ENCODE measurements around the gene TCEAL7. TPM values are rescaled to one million over a fixed set of nuclear protein-coding genes. Genes with fewer than 3 reads are reported as not detected.
"Not testable (repeated sequence)": the region's sequence is repeated elsewhere in the genome, so short reads cannot be mapped to it uniquely, and the experiment has no call there.

Gene TCEAL7
- total RNA-seq, 1 donor from 2014 or later = 13.4 TPM

DNA sequence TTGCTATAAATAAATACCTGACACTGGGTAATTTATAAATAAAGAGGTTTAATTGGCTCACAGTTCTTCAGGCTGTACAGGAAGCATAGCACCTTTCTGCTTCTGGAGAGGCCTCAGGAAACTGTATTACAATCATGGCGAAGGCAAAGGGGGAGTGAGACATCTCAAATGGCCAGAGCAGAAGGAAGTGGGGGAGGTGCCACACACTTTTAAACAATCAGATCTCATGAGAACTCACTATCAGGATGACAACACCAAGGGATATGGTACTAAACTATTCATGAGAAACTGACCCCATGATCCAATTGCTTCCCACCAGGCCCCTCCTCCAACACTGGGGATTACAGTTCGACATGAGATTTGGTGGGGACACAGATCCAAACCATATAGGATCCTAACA is 14.6 kb downstream of the TCEAL7 start:
- no peak for DNase-seq (ENCODE audit: extremely low spot score, unreplicated experiment)
- H3K27me3 Mint-ChIP-seq (ENCODE audit: unreplicated experiment) = no peaks in the 10 kb centered on the region
- no peak overlapping the region for H3K4me3 Mint-ChIP-seq (ENCODE audit: unreplicated experiment)
- TF ChIP-seq, protein P1, sequence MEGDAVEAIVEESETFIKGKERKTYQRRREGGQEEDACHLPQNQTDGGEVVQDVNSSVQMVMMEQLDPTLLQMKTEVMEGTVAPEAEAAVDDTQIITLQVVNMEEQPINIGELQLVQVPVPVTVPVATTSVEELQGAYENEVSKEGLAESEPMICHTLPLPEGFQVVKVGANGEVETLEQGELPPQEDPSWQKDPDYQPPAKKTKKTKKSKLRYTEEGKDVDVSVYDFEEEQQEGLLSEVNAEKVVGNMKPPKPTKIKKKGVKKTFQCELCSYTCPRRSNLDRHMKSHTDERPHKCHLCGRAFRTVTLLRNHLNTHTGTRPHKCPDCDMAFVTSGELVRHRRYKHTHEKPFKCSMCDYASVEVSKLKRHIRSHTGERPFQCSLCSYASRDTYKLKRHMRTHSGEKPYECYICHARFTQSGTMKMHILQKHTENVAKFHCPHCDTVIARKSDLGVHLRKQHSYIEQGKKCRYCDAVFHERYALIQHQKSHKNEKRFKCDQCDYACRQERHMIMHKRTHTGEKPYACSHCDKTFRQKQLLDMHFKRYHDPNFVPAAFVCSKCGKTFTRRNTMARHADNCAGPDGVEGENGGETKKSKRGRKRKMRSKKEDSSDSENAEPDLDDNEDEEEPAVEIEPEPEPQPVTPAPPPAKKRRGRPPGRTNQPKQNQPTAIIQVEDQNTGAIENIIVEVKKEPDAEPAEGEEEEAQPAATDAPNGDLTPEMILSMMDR (IDR thresholded peaks at IDR 0.05) = no peak
- no peak overlapping the region for H3K27ac Mint-ChIP-seq (ENCODE audit: unreplicated experiment)
- H3K9me3 Mint-ChIP-seq (ENCODE audit: unreplicated experiment) = no peaks in the 10 kb centered on the region
- no peaks in the 10 kb centered on the region for H3K4me1 Mint-ChIP-seq (ENCODE audit: unreplicated experiment)
- no peaks in the 10 kb centered on the region for H3K36me3 Mint-ChIP-seq (ENCODE audit: unreplicated experiment)

DNA sequence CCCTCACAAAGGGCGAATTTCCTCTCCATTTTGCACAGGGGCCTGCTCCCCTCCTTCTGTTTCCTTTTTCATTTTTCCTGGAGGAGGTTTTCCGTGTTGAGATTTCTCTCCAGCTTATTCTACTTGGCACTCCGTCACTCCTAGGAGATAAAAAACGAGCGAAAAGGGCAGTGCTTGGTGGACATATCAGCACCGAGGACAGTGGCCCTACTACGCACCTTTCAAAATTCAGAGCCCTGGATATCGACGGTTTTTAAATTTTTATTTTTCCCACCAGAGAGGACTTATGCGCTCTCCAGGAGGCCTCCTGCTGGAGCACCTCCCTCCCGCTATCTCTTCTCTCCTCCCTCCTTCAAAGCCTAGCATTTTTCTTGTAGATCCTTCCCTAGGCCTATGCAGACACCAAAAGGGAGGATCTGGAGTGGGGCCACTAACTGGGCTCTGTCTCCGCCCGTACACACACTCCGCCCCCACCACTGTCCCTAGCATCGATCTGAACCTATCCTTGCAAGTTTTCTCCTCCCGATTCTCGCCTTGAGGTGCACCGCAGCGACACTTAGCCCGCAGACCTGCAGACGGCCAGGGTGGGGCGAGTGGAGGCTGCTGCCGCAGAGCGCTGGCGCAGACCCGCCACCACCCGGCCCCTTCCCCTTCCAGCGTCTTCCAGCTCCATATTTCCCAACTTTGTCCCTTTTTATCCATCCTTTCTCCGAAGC is 17.8 kb downstream of the TCEAL7 start:
- H3K27me3 Mint-ChIP-seq (ENCODE audit: unreplicated experiment) = no peaks in the 10 kb centered on the region
- H3K27ac Mint-ChIP-seq (ENCODE audit: unreplicated experiment) = no peak overlapping the region
- no peaks in the 10 kb centered on the region for H3K4me1 Mint-ChIP-seq (ENCODE audit: unreplicated experiment)
- H3K4me3 Mint-ChIP-seq (ENCODE audit: unreplicated experiment) = no peak overlapping the region
- TF ChIP-seq, protein P1 (IDR thresholded peaks at IDR 0.05) = no peak
- no peaks in the 10 kb centered on the region for H3K9me3 Mint-ChIP-seq (ENCODE audit: unreplicated experiment)
- DNase-seq (ENCODE audit: extremely low spot score, unreplicated experiment) = no peak
- no peaks in the 10 kb centered on the region for H3K36me3 Mint-ChIP-seq (ENCODE audit: unreplicated experiment)

DNA sequence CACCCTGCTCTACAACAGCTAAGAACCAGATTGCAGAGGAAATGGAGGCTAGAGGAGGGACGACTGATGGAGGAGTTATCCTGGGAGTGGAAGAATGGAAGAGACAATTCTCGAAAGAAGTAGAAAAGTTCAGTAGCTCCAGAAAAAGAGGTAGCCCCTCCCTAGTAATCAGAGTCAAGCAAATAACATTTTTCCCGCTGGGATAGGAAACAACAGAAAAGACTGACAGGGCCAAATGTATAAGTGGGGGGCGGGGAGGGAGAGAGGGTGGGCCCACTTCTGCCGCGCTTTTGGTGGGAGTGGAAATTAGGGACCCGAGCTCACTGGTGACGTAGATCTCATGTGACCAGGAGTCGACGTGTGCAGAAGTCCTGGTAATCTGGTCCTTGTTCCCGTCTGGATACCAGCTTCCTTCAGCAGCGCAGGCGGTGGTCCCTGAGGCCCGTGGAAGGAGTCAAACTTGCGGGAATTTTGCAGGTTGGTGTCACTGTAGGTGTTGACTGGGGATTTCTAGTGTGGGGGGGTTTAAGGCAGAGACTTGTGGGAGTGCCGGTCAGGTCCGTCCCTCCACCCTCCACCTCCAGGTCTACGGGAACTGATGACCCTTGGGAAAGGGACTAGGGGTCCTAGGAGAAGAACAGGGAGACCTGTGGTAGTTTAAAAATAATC is 26.2 kb downstream of the TCEAL7 start, which contains the start of gene TCEAL9:
Gene TCEAL9, plus strand, starts transcription at position 377 of the 669 bp plus-strand sequence. CDS start 1,179 bp downstream, outside the sequence.
- DNase-seq (ENCODE audit: extremely low spot score, unreplicated experiment) = no peak
- H3K36me3 Mint-ChIP-seq (ENCODE audit: unreplicated experiment) = peaks cover 7% of the 10 kb centered on the region
- H3K4me3 Mint-ChIP-seq (ENCODE audit: unreplicated experiment) = peak within 1 kb of the TSS; percentile 95
- TF ChIP-seq, protein P1 (IDR thresholded peaks at IDR 0.05) = no peak
- no peaks in the 10 kb centered on the region for H3K27me3 Mint-ChIP-seq (ENCODE audit: unreplicated experiment)
- H3K9me3 Mint-ChIP-seq (ENCODE audit: unreplicated experiment) = peaks cover 3% of the 10 kb centered on the region
- peak within 1 kb of the TSS; percentile 89 for H3K27ac Mint-ChIP-seq (ENCODE audit: unreplicated experiment)
- peaks cover 17% of the 10 kb centered on the region for H3K4me1 Mint-ChIP-seq (ENCODE audit: unreplicated experiment)

DNA sequence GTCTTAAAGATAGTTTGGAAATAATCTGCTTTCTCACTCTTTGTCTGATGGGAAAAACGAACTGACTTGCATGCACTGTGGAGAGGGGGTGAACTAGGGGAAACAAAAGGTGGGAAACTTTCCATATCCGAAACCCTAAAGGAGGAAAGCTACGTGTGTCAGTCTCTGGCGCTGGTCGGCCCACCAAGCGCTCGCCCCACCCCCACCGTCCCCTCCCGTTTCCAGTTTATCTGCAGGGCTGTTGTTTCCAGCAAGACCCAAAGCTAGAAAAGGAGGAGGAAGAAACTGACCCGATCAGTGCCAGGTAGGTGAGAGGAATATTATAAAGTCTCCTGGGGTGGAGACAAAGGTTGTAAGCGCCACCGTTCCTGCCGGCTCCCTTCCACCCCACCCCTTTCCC is 26.8 kb downstream of the TCEAL7 start:
- H3K4me3 Mint-ChIP-seq (ENCODE audit: unreplicated experiment) = peak overlapping the region; percentile 95
- H3K27ac Mint-ChIP-seq (ENCODE audit: unreplicated experiment) = peak overlapping the region; percentile 89
- H3K36me3 Mint-ChIP-seq (ENCODE audit: unreplicated experiment) = peaks cover 7% of the 10 kb centered on the region
- no peaks in the 10 kb centered on the region for H3K27me3 Mint-ChIP-seq (ENCODE audit: unreplicated experiment)
- H3K4me1 Mint-ChIP-seq (ENCODE audit: unreplicated experiment) = peaks cover 19% of the 10 kb centered on the region
- peaks cover 3% of the 10 kb centered on the region for H3K9me3 Mint-ChIP-seq (ENCODE audit: unreplicated experiment)
- TF ChIP-seq, protein P1 (IDR thresholded peaks at IDR 0.05) = no peak
- DNase-seq (ENCODE audit: extremely low spot score, unreplicated experiment) = no peak

DNA sequence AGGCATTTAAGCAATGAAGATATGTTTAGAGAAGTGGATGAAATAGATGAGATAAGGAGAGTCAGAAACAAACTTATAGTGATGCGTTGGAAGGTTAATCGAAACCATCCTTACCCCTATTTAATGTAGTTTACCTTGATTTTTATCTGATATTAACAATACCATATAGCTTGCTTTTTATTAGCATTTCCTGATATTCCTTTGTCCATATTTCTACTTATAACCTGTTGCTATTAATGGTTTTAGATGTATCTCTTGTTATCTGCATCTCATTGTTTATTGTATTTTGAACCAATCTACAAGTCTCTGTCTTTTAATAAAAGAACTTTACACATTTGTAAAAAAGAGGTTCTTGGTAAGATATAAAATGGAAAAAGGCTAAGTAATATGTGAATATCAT is 27.8 kb downstream of the TCEAL7 start:
- TF ChIP-seq, protein P1 (IDR thresholded peaks at IDR 0.05) = no peak
- Mint-ChIP-seq H3K4me3 (ENCODE audit: unreplicated experiment) (peak overlapping the region; percentile 95), H3K9me3 (ENCODE audit: unreplicated experiment) (peaks cover 3% of the 10 kb centered on the region)

DNA sequence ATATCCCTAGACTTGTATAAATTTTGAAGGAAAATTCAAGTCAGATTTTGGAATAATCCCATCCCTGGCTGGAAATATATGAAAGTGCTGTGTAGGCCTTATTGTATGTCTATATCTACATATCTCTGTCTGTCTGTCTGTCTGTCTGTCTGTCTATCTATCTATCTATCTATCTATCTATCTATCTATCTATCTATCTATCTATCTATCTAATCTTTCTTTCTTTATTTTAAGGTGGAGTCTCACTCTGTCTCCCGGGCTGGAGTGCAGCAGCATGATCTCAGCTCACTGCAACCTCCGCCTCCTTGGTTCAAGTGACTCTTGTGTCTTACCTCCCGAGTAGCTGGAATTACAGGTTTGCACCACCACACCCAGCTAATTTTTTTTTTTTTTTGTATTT is 29.6 kb downstream of the TCEAL7 start:
- H3K27me3 Mint-ChIP-seq (ENCODE audit: unreplicated experiment); H3K4me3 Mint-ChIP-seq (ENCODE audit: unreplicated experiment); H3K36me3 Mint-ChIP-seq (ENCODE audit: unreplicated experiment); H3K9me3 Mint-ChIP-seq (ENCODE audit: unreplicated experiment); DNase-seq (ENCODE audit: extremely low spot score, unreplicated experiment); H3K27ac Mint-ChIP-seq (ENCODE audit: unreplicated experiment): not testable (repeated sequence)
- peaks cover 28% of the 10 kb centered on the region for H3K4me1 Mint-ChIP-seq (ENCODE audit: unreplicated experiment)

More for the DNA sequence above, 27.8 kb downstream of the TCEAL7 start:
- H3K36me3 Mint-ChIP-seq (ENCODE audit: unreplicated experiment) = peaks cover 7% of the 10 kb centered on the region
- no peaks in the 10 kb centered on the region for H3K27me3 Mint-ChIP-seq (ENCODE audit: unreplicated experiment)
- peak overlapping the region; percentile 89 for H3K27ac Mint-ChIP-seq (ENCODE audit: unreplicated experiment)
- peaks cover 27% of the 10 kb centered on the region for H3K4me1 Mint-ChIP-seq (ENCODE audit: unreplicated experiment)
- DNase-seq (ENCODE audit: extremely low spot score, unreplicated experiment) = no peak

Data from osteocyte (in vitro differentiated cells).